A549 (cell line): ENCODE data around the gene ANKRD35. TPM values are rescaled to one million over a fixed set of nuclear protein-coding genes. Genes with fewer than 3 reads are reported as not detected.
A peak's percentile ranks its signal among the peaks of the same experiment; 100 is the strongest.
"Not testable (repeated sequence)": the region's sequence is repeated elsewhere in the genome, so short reads cannot be mapped to it uniquely, and the experiment has no call there.

Experiments
- ATAC-seq, 2 experiments: fragments of 200-7000 bp in 1 of 2; fragments of >200 bp in 1 of 2; cut with Nextera tagmentation in 1 of 2; cut with Tn5 transposase in 1 of 2; 3 replicates each; pipeline versions ENCODE4 v1.8.0 to v1.9.1; 2018 to 2020; ENCODE audit warnings: mild to moderate bottlenecking in 1 of 2, moderate library complexity in 1 of 2
- CTCF ChIA-PET: fragments of 300-600 bp; sonication (Branson Sonifier 250); formaldehyde crosslinking; extraction: SDS; loops from one replicate; lab custom pipeline; 2021; ENCODE audit warnings: antibody characterized with exemption, inconsistent platforms; lab: Yijun Ruan, JAX
- POLR2A ChIA-PET: fragments of 350-600 bp; formaldehyde crosslinking; extraction: SDS; loops from one replicate; lab custom pipeline; 2021; ENCODE audit warnings: antibody characterized with exemption, inconsistent platforms; lab: Yijun Ruan, JAX
- DNase-seq, 2 experiments: peaks; one replicate each; pipeline versions ENCODE4 v3.0.0 to v3.0.0-alpha.2; 2011 to 2016; ENCODE audit warnings: low read depth in 1 of 2, low spot score in 1 of 2
- FAIRE-seq: peaks from 2 replicates; lab custom pipeline; 2011; peaks lifted over from hg19 to GRCh38; lab: Jason Lieb, UNC
- H3K27ac ChIP-seq, 2 experiments: fragments of >200 bp; sonication (Bioruptor Twin); formaldehyde crosslinking; 3 replicates each; pipeline ENCODE4 v1.5.1; 2016 to 2017
- H3K4me1 ChIP-seq: fragments of >200 bp; sonication (Bioruptor Twin); formaldehyde crosslinking; 3 replicates; pipeline ENCODE4 v1.6.1; 2016
- H3K4me2 ChIP-seq: fragments of >200 bp; sonication (Bioruptor Twin); formaldehyde crosslinking; 3 replicates; pipeline ENCODE4 v1.6.1; 2016
- H3K4me3 ChIP-seq: fragments of >200 bp; sonication (Bioruptor Twin); formaldehyde crosslinking; 3 replicates; pipeline ENCODE4 v1.5.1; 2016
- H3K9me3 ChIP-seq: fragments of >200 bp; sonication (Bioruptor Twin); formaldehyde crosslinking; 3 replicates; pipeline ENCODE4 v1.6.1; 2016
- ATOH8 ChIP-seq: fragments of 250-450 bp; sonication (Bioruptor Pico); IDR thresholded peaks from 2 replicates; pipeline ENCODE4 v1.5.0; 2020; ENCODE audit warnings: low read depth, mild to moderate bottlenecking, moderate library complexity
- CBX2 ChIP-seq: fragments of 200-600 bp; sonication (generic); IDR thresholded peaks from 2 replicates; pipeline ENCODE4 v1.6.1; 2016; ENCODE audit warnings: low read depth, mild to moderate bottlenecking, borderline replicate concordance
- CBX8 ChIP-seq: fragments of 200-600 bp; sonication (generic); IDR thresholded peaks from 2 replicates; pipeline ENCODE4 v1.6.1; 2016
- CHD2 ChIP-seq: fragments of 150-350 bp; IDR thresholded peaks from 2 replicates; pipeline ENCODE4 v1.6.1; 2014; ENCODE audit warnings: low read length; ENCODE audit not compliant: partially characterized antibody
- CHD4 ChIP-seq: fragments of 200-600 bp; sonication (generic); IDR thresholded peaks from 2 replicates; pipeline ENCODE4 v1.6.1; 2016; ENCODE audit warnings: antibody characterized with exemption, mild to moderate bottlenecking, borderline replicate concordance
- EHF ChIP-seq: fragments of 250-450 bp; sonication (Bioruptor Pico); IDR thresholded peaks from 2 replicates; pipeline ENCODE4 v1.5.0; 2020; ENCODE audit warnings: mild to moderate bottlenecking
- ESRRA ChIP-seq: fragments of 150-350 bp; IDR thresholded peaks from 2 replicates; pipeline ENCODE4 v1.6.1; 2014; ENCODE audit warnings: mild to moderate bottlenecking, low read length, borderline replicate concordance
- HEYL ChIP-seq: fragments of 250-450 bp; sonication (Bioruptor Pico); IDR thresholded peaks from 2 replicates; pipeline ENCODE4 v1.8.0; 2021; ENCODE audit warnings: mild to moderate bottlenecking, moderate library complexity
- HOXA7 ChIP-seq: fragments of 250-450 bp; sonication (Bioruptor Pico); IDR thresholded peaks from 2 replicates; pipeline ENCODE4 v1.5.0; 2020; ENCODE audit warnings: mild to moderate bottlenecking, moderate library complexity
- JUN ChIP-seq, 2 experiments: fragments of >200 bp; sonication (Bioruptor Twin); formaldehyde crosslinking; IDR thresholded peaks; 2 replicates in 1 of 2; 3 replicates in 1 of 2; pipeline ENCODE4 v1.6.1; 2016 to 2017
- KDM5A ChIP-seq: fragments of 200-600 bp; sonication (generic); IDR thresholded peaks from 2 replicates; pipeline ENCODE4 v1.6.1; 2016; ENCODE audit warnings: antibody characterized with exemption, mild to moderate bottlenecking
- MAZ ChIP-seq: fragments of 150-350 bp; IDR thresholded peaks from 2 replicates; pipeline ENCODE4 v1.6.1; 2014; ENCODE audit warnings: antibody characterized with exemption, low read depth, low read length, borderline replicate concordance
- NPAS2 ChIP-seq: fragments of 250-450 bp; sonication (Bioruptor Pico); IDR thresholded peaks from 2 replicates; pipeline ENCODE4 v1.8.0; 2022; ENCODE audit warnings: mild to moderate bottlenecking, moderate library complexity, borderline replicate concordance
- NR3C1 ChIP-seq: fragments of >200 bp; sonication (Bioruptor Twin); formaldehyde crosslinking; IDR thresholded peaks from 3 replicates; pipeline ENCODE4 v1.6.1; 2017
- POLR2A ChIP-seq: IDR thresholded peaks from 2 replicates; pipeline ENCODE4 v1.6.1; 2012; ENCODE audit warnings: mild to moderate bottlenecking, low read length
- SREBF2 ChIP-seq: fragments of 450-650 bp; IDR thresholded peaks from 2 replicates; pipeline ENCODE4 v1.6.1; 2014; ENCODE audit warnings: mild to moderate bottlenecking, moderate library complexity
- TP53 ChIP-seq: fragments of 250-450 bp; sonication (Bioruptor Pico); IDR thresholded peaks from 2 replicates; pipeline ENCODE4 v1.5.0; 2021; ENCODE audit warnings: mild to moderate bottlenecking, moderate library complexity
- ZSCAN20 ChIP-seq: fragments of 250-450 bp; sonication (Bioruptor Pico); IDR thresholded peaks from 2 replicates; pipeline ENCODE4 v1.8.0; 2022; ENCODE audit warnings: mild to moderate bottlenecking, moderate library complexity
- WGBS: methylation state at CpG from one replicate; pipeline ENCODE4 v1.1.6; 2017; ENCODE audit errors: missing lambda C conversion rate; 5-methylcytosine and 5-hydroxymethylcytosine counted together
- polyA plus RNA-seq, 4 experiments: library from polyadenylated mRNA; depleted of rRNA in 3 of 4; stranded (reverse); fragments of >200 nt; fragmentation: RNase III in 1 of 4; extraction: RNeasy Plus Mini Kit Qiagen cat#74134 plus additional on column Dnase treatment in 1 of 4; gene quantifications; 2 replicates in 3 of 4; 3 replicates in 1 of 4; pipeline ENCODE4 v1.2.3, GENCODE V29; 2011 to 2017
- TF ChIP-seq, protein P1 (sequence below): fragments of >200 bp; sonication (Bioruptor Twin); formaldehyde crosslinking; IDR thresholded peaks from 3 replicates; pipeline ENCODE4 v1.6.1; 2016
- TF ChIP-seq, protein P2 (sequence below): IDR thresholded peaks from 2 replicates; pipeline ENCODE4 v1.6.1; 2012; ENCODE audit warnings: low read depth, borderline replicate concordance

Gene ANKRD35
- polyA plus RNA-seq, 2 of the 4 experiments (the other 2 are of a cell fraction): not detected

- WGBS: 85% methylated on average over 2 of the region's 2 CpGs
- H3K4me3 ChIP-seq: no peak overlapping the region
- CTCF ChIA-PET: interaction anchor here (1.1 to 3.9 kb wide), 3 partner anchors 12 to 32 kb away, joined by 3 to 24 read pairs (median 16); partner anchors contain the start of gene ITGA10
Observed at GRCh38 chr1:145922266-145922665, 36.6 kb upstream of the ANKRD35 start.

GRCh38 chr1:145920297-145920696 is 34.6 kb upstream of the ANKRD35 start:
- H3K4me3 ChIP-seq, H3K27ac ChIP-seq, H3K4me2 ChIP-seq, H3K9me3 ChIP-seq, POLR2A ChIA-PET, ATAC-seq, FAIRE-seq, DNase-seq: not testable (repeated sequence)
- 85% methylated on average over 3 of the region's 4 CpGs for WGBS
- H3K4me1 ChIP-seq: peaks cover 10% of the 10 kb centered on the region
- CTCF ChIA-PET: interaction anchor here (1.8 to 2.0 kb wide), 2 partner anchors 10 to 29 kb away, joined by 15 to 17 read pairs; partner anchors contain the start of gene ITGA10

More at GRCh38 chr1:145922266-145922665, 36.6 kb upstream of the ANKRD35 start:
- FAIRE-seq (no peak), DNase-seq (no peak), ATAC-seq (no peak)
- POLR2A ChIA-PET: interaction anchor here (2.1 kb wide), 1 partner anchor 30 kb away, joined by 7 read pairs; no protein-coding TSS in a partner anchor
- no peak overlapping the region for H3K4me2 ChIP-seq
- H3K9me3 ChIP-seq: no peaks in the 10 kb centered on the region
- H3K4me1 ChIP-seq: peaks cover 17% of the 10 kb centered on the region
- H3K27ac ChIP-seq: no peak overlapping the region
- TF ChIP-seq NR3C1: no peak
- no peak for TF ChIP-seq HOXA7 (CRISPR knock-in tag)
- no peak for TF ChIP-seq ESRRA
- TF ChIP-seq JUN (IDR thresholded peaks at IDR 0.05): no peak
- TF ChIP-seq CBX2: no peak
- TF ChIP-seq, protein P1, sequence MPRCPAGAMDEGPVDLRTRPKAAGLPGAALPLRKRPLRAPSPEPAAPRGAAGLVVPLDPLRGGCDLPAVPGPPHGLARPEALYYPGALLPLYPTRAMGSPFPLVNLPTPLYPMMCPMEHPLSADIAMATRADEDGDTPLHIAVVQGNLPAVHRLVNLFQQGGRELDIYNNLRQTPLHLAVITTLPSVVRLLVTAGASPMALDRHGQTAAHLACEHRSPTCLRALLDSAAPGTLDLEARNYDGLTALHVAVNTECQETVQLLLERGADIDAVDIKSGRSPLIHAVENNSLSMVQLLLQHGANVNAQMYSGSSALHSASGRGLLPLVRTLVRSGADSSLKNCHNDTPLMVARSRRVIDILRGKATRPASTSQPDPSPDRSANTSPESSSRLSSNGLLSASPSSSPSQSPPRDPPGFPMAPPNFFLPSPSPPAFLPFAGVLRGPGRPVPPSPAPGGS: no peak
- TF ChIP-seq CBX8: no peak
- no peak for TF ChIP-seq EHF
- TF ChIP-seq NPAS2 (CRISPR knock-in tag): no peak
- TF ChIP-seq SREBF2: no peak
- no peak for TF ChIP-seq CHD4
- TF ChIP-seq, protein P2, sequence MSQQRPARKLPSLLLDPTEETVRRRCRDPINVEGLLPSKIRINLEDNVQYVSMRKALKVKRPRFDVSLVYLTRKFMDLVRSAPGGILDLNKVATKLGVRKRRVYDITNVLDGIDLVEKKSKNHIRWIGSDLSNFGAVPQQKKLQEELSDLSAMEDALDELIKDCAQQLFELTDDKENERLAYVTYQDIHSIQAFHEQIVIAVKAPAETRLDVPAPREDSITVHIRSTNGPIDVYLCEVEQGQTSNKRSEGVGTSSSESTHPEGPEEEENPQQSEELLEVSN: no peak
- no peak for TF ChIP-seq CHD2
- no peak for TF ChIP-seq ZSCAN20 (CRISPR knock-in tag)
- no peak for TF ChIP-seq MAZ
- TF ChIP-seq ATOH8 (CRISPR knock-in tag): no peak
- no peak for TF ChIP-seq HEYL (CRISPR knock-in tag)
- TF ChIP-seq TP53 (CRISPR knock-in tag): no peak
- no peak for TF ChIP-seq KDM5A

GRCh38 chr1:145918992-145919939 is 33.6 kb upstream of the ANKRD35 start:
- POLR2A ChIA-PET: interaction anchor here (0.7 to 2.5 kb wide), 8 partner anchors 8 to 119 kb away, joined by 4 to 23 read pairs (median 6); partner anchors contain the start of genes ANKRD34A, LIX1L, PIAS3 and POLR3GL
- no peak for FAIRE-seq
- 14% methylated on average over 28 of the region's 33 CpGs for WGBS

More at GRCh38 chr1:145918992-145919939, 33.6 kb upstream of the ANKRD35 start:
- Histone ChIP-seq H3K4me2 (peak overlapping the region; percentile 91), H3K4me3 (peak overlapping the region; percentile 85), H3K27ac (peak overlapping the region; percentile 85 to 92), H3K9me3 (no peaks in the 10 kb centered on the region), H3K4me1 (peaks cover 10% of the 10 kb centered on the region)
- DNase-seq: peak; percentile 47 to 53
- TF ChIP-seq HOXA7 (CRISPR knock-in tag) (no peak), CBX8 (no peak), POLR2A (peak; percentile 24)
- ATAC-seq: peak; percentile 92 to 93
- CTCF ChIA-PET: interaction anchor here (1.0 to 2.0 kb wide), 6 partner anchors 8 to 88 kb away, joined by 3 to 17 read pairs (median 8); partner anchors contain the start of genes ITGA10, NUDT17 and RBM8A
